H1 (cell line): ENCODE results near the gene TRIM24. TPM values are rescaled to one million over a fixed set of nuclear protein-coding genes. Genes with fewer than 3 reads are reported as not detected.

ENCODE experiments used
- CTCF ChIA-PET: fragments of 300-600 bp; sonication (Branson Sonifier 250); formaldehyde crosslinking; loops from one replicate; lab custom pipeline; 2021; ENCODE audit not compliant: partially characterized antibody; lab: Charles Lee
- POLR2A ChIA-PET: fragments of 300-600 bp; sonication (Branson Sonifier 250); formaldehyde crosslinking; loops from one replicate; lab custom pipeline; 2021; ENCODE audit warnings: inconsistent platforms; ENCODE audit not compliant: partially characterized antibody; lab: Charles Lee
- DNase-seq, 2 experiments: peaks; one replicate each; pipeline versions ENCODE4 v3.0.0 to v3.0.0-alpha.2; 2010 to 2022; ENCODE audit warnings: low spot score in 2 of 2, low read depth in 1 of 2, mixed read lengths in 1 of 2
- FAIRE-seq: peaks from 2 replicates; lab custom pipeline; 2011; peaks lifted over from hg19 to GRCh38; lab: Jason Lieb, UNC
- H2AFZ ChIP-seq: 2 replicates; pipeline ENCODE4 v1.8.1; 2012; ENCODE audit warnings: low read length, inconsistent platforms
- H2AK5ac ChIP-seq: 2 replicates; pipeline ENCODE4 v1.6.1; 2013; ENCODE audit warnings: low read depth, low read length
- H2BK120ac ChIP-seq: replicated peaks from 2 replicates; pipeline ENCODE3; 2013; ENCODE audit warnings: low read depth, low read length, inconsistent platforms
- H2BK12ac ChIP-seq: 2 replicates; pipeline ENCODE4 v1.6.1; 2013; ENCODE audit warnings: low read depth, low read length
- H2BK15ac ChIP-seq: 2 replicates; pipeline ENCODE4 v1.6.1; 2013; ENCODE audit warnings: low read length
- H2BK20ac ChIP-seq: 2 replicates; pipeline ENCODE4 v1.6.1; 2013; ENCODE audit warnings: low read length
- H2BK5ac ChIP-seq: 2 replicates; pipeline ENCODE4 v1.6.1; 2013; ENCODE audit warnings: low read depth, low read length
- H3K14ac ChIP-seq: 2 replicates; pipeline ENCODE4 v1.6.1; 2013; ENCODE audit warnings: inconsistent platforms; ENCODE audit not compliant: insufficient read length
- H3K18ac ChIP-seq: 2 replicates; pipeline ENCODE4 v1.6.1; 2013; ENCODE audit warnings: low read length; ENCODE audit errors: extremely low read depth
- H3K23ac ChIP-seq: 2 replicates; pipeline ENCODE4 v1.6.1; 2013; ENCODE audit warnings: inconsistent platforms; ENCODE audit not compliant: insufficient read length
- H3K23me2 ChIP-seq: 2 replicates; pipeline ENCODE4 v1.6.1; 2013; ENCODE audit warnings: low read depth, low read length
- H3K27ac ChIP-seq: 2 replicates; pipeline ENCODE4 v1.6.1; 2011; ENCODE audit warnings: low read depth, low read length, inconsistent platforms
- H3K27me3 ChIP-seq, 4 experiments: replicated peaks in 1 of 4; 1 replicate in 1 of 4; 2 replicates in 3 of 4; pipeline versions ENCODE4 v1.6.1 to v1.8.1; 2011 to 2013; ENCODE audit warnings: low read length in 3 of 4, mild to moderate bottlenecking in 3 of 4, inconsistent platforms in 2 of 4, mixed read lengths in 2 of 4, moderate library complexity in 1 of 4; ENCODE audit not compliant: control insufficient read depth in 3 of 4, insufficient read depth in 3 of 4; ENCODE audit errors: extremely low read depth in 1 of 4
- H3K36me3 ChIP-seq, 4 experiments: 2 replicates each; pipeline versions ENCODE4 v1.6.1 to v1.8.1; 2011 to 2013; ENCODE audit warnings: mild to moderate bottlenecking in 4 of 4, low read length in 3 of 4, moderate library complexity in 2 of 4, control low read depth in 1 of 4, inconsistent platforms in 1 of 4; ENCODE audit not compliant: insufficient read depth in 4 of 4, control insufficient read depth in 2 of 4
- H3K4ac ChIP-seq: replicated peaks from 2 replicates; pipeline ENCODE3; 2013; ENCODE audit warnings: low read length, low read depth, mixed read lengths, inconsistent platforms; ENCODE audit not compliant: insufficient read length
- H3K4me1 ChIP-seq, 4 experiments: replicated peaks in 1 of 4; 1 replicate in 1 of 4; 2 replicates in 3 of 4; pipeline versions ENCODE4 v1.6.1 to v1.8.1; 2011 to 2013; ENCODE audit warnings: low read length in 3 of 4, inconsistent platforms in 2 of 4, mixed read lengths in 1 of 4; ENCODE audit not compliant: insufficient read depth in 4 of 4, control insufficient read depth in 3 of 4
- H3K4me2 ChIP-seq, 2 experiments: 2 replicates each; pipeline versions ENCODE4 v1.6.1 to v1.8.1; 2011 to 2013; ENCODE audit warnings: low read depth in 2 of 2, low read length in 2 of 2, control low read depth in 1 of 2, inconsistent platforms in 1 of 2, mild to moderate bottlenecking in 1 of 2; ENCODE audit not compliant: insufficient read depth in 1 of 2
- H3K4me3 ChIP-seq, 4 experiments: fragments of 200-600, 300-600 bp in 1 of 4; sonication (generic), shearing (Covaris generic), sonication (Bioruptor Twin) in 1 of 4; 2 replicates each; pipeline versions ENCODE4 v1.5.1 to v1.8.1; 2011 to 2016; ENCODE audit warnings: low read length in 4 of 4, low read depth in 3 of 4, control low read depth in 2 of 4, inconsistent platforms in 2 of 4, mild to moderate bottlenecking in 2 of 4, mixed read lengths in 1 of 4, moderate library complexity in 1 of 4; ENCODE audit not compliant: insufficient read depth in 2 of 4; ENCODE audit errors: extremely low read depth in 1 of 4
- H3K56ac ChIP-seq: replicated peaks from 2 replicates; pipeline ENCODE3; 2013; ENCODE audit warnings: low read depth, mild to moderate bottlenecking, mixed read lengths, low read length, inconsistent platforms; ENCODE audit not compliant: insufficient read length
- H3K79me1 ChIP-seq: 2 replicates; pipeline ENCODE4 v1.6.1; 2013; ENCODE audit warnings: low read depth, low read length, control low read depth
- H3K79me2 ChIP-seq, 2 experiments: 2 replicates each; pipeline versions ENCODE4 v1.6.1 to v1.8.1; 2012 to 2013; ENCODE audit warnings: low read length in 2 of 2, mild to moderate bottlenecking in 2 of 2, inconsistent platforms in 1 of 2; ENCODE audit not compliant: insufficient read depth in 2 of 2, control insufficient read depth in 1 of 2
- H3K9ac ChIP-seq, 4 experiments: replicated peaks in 1 of 4; 1 replicate in 1 of 4; 2 replicates in 3 of 4; pipeline versions ENCODE4 v1.6.1 to v1.8.1; 2011 to 2013; ENCODE audit warnings: low read depth in 3 of 4, low read length in 3 of 4, control low read depth in 2 of 4, mild to moderate bottlenecking in 2 of 4, moderate library complexity in 2 of 4, inconsistent platforms in 1 of 4; ENCODE audit errors: extremely low read depth in 1 of 4
- H3K9me3 ChIP-seq, 2 experiments: 2 replicates each; pipeline versions ENCODE4 v1.6.1 to v1.8.1; 2012 to 2013; ENCODE audit warnings: mild to moderate bottlenecking in 2 of 2, moderate library complexity in 2 of 2, control low read depth in 1 of 2, inconsistent platforms in 1 of 2, low read depth in 1 of 2, low read length in 1 of 2, mixed read lengths in 1 of 2; ENCODE audit not compliant: insufficient read depth in 2 of 2
- H4K20me1 ChIP-seq, 2 experiments: replicated peaks in 1 of 2; 2 replicates each; pipeline versions ENCODE3 to v1.8.1; 2011 to 2013; ENCODE audit warnings: inconsistent platforms in 2 of 2, low read length in 2 of 2, mild to moderate bottlenecking in 1 of 2; ENCODE audit not compliant: insufficient read depth in 2 of 2, control insufficient read depth in 1 of 2
- H4K5ac ChIP-seq: 2 replicates; pipeline ENCODE4 v1.6.1; 2013; ENCODE audit warnings: low read length, low read depth, mixed read lengths, inconsistent platforms; ENCODE audit not compliant: insufficient read length
- H4K8ac ChIP-seq: 2 replicates; pipeline ENCODE4 v1.8.0; 2013; ENCODE audit warnings: mild to moderate bottlenecking, moderate library complexity, low read length, inconsistent platforms; ENCODE audit not compliant: insufficient read depth; ENCODE audit errors: extremely low read depth
- H4K91ac ChIP-seq: replicated peaks from 2 replicates; pipeline ENCODE3; 2013; ENCODE audit warnings: low read length, mixed read lengths, inconsistent platforms; ENCODE audit not compliant: insufficient read length
- KDM5A ChIP-seq: fragments of 200-600 bp; IDR thresholded peaks from 2 replicates; pipeline ENCODE4 v1.7.1; 2012; ENCODE audit warnings: mild to moderate bottlenecking, low read length, inconsistent platforms, mixed read lengths
- SIN3A ChIP-seq, 2 experiments: IDR thresholded peaks in 1 of 2; conservative IDR thresholded peaks in 1 of 2; 2 replicates each; pipeline ENCODE4 v1.6.1; 2011 to 2012; ENCODE audit warnings: low read length in 2 of 2, improper control_type of control experiment in 1 of 2, low read depth in 1 of 2, mild to moderate bottlenecking in 1 of 2
- ZNF274 ChIP-seq: IDR thresholded peaks from 2 replicates; pipeline ENCODE4 v1.7.0; 2012; ENCODE audit warnings: low read length, borderline replicate concordance; ENCODE audit errors: extremely low read depth
- WGBS, 2 experiments: shearing (Covaris generic) in 1 of 2; methylation state at CpG; one replicate each; pipeline versions ENCODE4 v1.1.6 to v1.1.7; 2013 to 2015; ENCODE audit warnings: low lambda C conversion rate in 2 of 2, mixed read lengths in 2 of 2, inconsistent platforms in 1 of 2, low coverage in 1 of 2, missing lambda C conversion rate in 1 of 2; ENCODE audit not compliant: insufficient replicate concordance in 2 of 2, insufficient coverage in 1 of 2, insufficient read length in 1 of 2; ENCODE audit errors: extremely low coverage in 1 of 2, missing lambda C conversion rate in 1 of 2; 5-methylcytosine and 5-hydroxymethylcytosine counted together
- polyA plus RNA-seq, 7 experiments: library from polyadenylated mRNA; depleted of rRNA in 3 of 7; stranded (reverse) in 5 of 7; unstranded in 2 of 7; fragments of >200 nt in 5 of 7; fragments of 200-250 nt in 2 of 7; gene quantifications; 1 replicate in 5 of 7; 2 replicates in 1 of 7; 4 replicates in 1 of 7; pipeline versions ENCODE4 v1.2.1 to v1.2.3, GENCODE V29; 2011 to 2013; ENCODE audit warnings: missing spikeins in 2 of 7, mixed read lengths in 2 of 7
- total RNA-seq: library from RNA; stranded (reverse); fragmentation: NEBNext Ultra II Directional; extraction: Animal tissue kit (Norgen Biotek cat#: 25700); gene quantifications from 2 replicates; pipeline ENCODE4 v1.2.1, GENCODE V29; 2021

Gene TRIM24
- total and polyA plus RNA-seq, 2 of the 8 experiments (the other 6 are each of a cell fraction or from before 2014, with no cell fraction given), result 67.6 to 149 TPM

DNA sequence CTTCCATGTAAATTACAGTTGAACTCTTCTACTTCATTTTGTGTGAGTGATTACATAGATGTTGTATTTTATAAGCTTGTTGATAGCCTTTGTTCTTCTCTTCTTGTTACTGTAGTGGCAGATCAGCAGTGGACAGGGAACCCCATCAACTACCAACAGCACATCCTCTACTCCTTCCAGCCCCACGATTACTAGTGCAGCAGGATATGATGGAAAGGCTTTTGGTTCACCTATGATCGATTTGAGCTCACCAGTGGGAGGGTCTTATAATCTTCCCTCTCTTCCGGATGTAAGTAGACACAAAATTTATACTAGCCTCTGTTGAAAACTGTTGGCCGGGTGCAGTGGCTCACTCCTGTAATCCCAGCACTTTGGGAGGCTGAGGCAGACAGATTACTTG, 110.7 kb downstream of the TRIM24 start:
- Histone ChIP-seq H3K79me1 (no peaks in the 10 kb centered on the region; the same call in 1 of the 2 replicates), H2BK120ac (no peak overlapping the region), H2BK15ac (no peak overlapping the region), H3K14ac (no peak overlapping the region), H3K56ac (no peak overlapping the region), H3K9ac (no peak overlapping the region), H4K5ac (no peak overlapping the region), H3K9me3 (peaks cover 2 to 3% of the 10 kb centered on the region in 2 experiments; a peak in 2 of 4 replicates), H4K91ac (no peak overlapping the region), H3K79me2 (peaks cover 0 to 24% of the 10 kb centered on the region in 2 experiments; a peak in 2 of 4 replicates), H3K18ac (no peak overlapping the region), H2BK20ac (no peak overlapping the region), H2AK5ac (no peak overlapping the region), H3K23ac (no peak overlapping the region), H3K27ac (no peak overlapping the region), H3K36me3 (peaks cover 30 to 100% (median 67%) of the 10 kb centered on the region in 4 experiments), H4K8ac (no peak overlapping the region), H3K23me2 (no peaks in the 10 kb centered on the region), H3K27me3 (no peaks in the 10 kb centered on the region), H3K4me2 (no peak overlapping the region), H2BK5ac (no peak overlapping the region), H2AFZ (no peak overlapping the region), H3K4ac (no peak overlapping the region), H3K4me3 (no peak overlapping the region), H2BK12ac (no peak overlapping the region), H3K4me1 (no peaks in the 10 kb centered on the region), H4K20me1 (peaks cover 0 to 1% of the 10 kb centered on the region in 2 experiments)
- ChIA-PET POLR2A (no interaction called here), CTCF (no interaction called here)
- FAIRE-seq (no peak), DNase-seq (no peak)
- no peak for TF ChIP-seq ZNF274
- no peak for TF ChIP-seq KDM5A
- TF ChIP-seq SIN3A (conservative IDR thresholded peaks at IDR 0.05 in 1 of 2, IDR thresholded peaks at IDR 0.05 in 1 of 2; ENCODE audit: low read depth in 1 of 2, low read length in 2 of 2), result no peak
- WGBS, 2 experiments, result 91% methylated on average over 4 of the region's 4 CpGs; no CpG with 5 or more reads in 1 of the 2 experiments
